ENCODE data around the gene CSF2.

The CSF2 gene

GRCh38 chr5:132049093-132049492 is 24.5 kb upstream of the CSF2 start:
- H3K4me3 ChIP-seq (ENCODE audit: control insufficient read depth, low read depth, low read length), result no peak overlapping the region
- TF ChIP-seq CTCF (conservative IDR thresholded peaks at IDR 0.05; ENCODE audit: control insufficient read depth, insufficient read depth, low read depth, low read length), result no peak
- DNase-seq (ENCODE audit: low read depth), result no peak

DNA sequence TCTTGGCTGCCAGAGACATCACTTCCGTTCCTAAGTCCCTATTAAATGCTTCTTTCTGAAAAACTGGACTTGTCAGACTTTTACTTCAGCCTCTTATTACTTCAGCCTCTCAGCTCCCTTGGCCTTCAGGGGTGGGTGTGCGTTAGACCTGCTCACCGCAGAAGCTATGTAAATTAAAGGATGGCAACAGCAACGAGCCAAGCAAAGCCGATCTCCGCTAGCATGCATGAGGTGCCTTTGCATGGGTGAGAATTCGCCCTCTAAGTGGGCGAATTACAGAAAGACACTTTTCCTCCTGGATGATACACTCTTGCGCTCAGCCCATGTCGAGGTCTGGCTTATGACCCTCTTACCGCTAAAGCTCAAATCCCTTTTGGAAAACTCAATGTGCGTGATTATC is 24.0 kb upstream of the CSF2 start:
- no peak for TF ChIP-seq CTCF (conservative IDR thresholded peaks at IDR 0.05; ENCODE audit: control insufficient read depth, insufficient read depth, low read depth, low read length)
- no peak for DNase-seq (ENCODE audit: low read depth)
- no peak overlapping the region for H3K4me3 ChIP-seq (ENCODE audit: control insufficient read depth, low read depth, low read length)

DNA sequence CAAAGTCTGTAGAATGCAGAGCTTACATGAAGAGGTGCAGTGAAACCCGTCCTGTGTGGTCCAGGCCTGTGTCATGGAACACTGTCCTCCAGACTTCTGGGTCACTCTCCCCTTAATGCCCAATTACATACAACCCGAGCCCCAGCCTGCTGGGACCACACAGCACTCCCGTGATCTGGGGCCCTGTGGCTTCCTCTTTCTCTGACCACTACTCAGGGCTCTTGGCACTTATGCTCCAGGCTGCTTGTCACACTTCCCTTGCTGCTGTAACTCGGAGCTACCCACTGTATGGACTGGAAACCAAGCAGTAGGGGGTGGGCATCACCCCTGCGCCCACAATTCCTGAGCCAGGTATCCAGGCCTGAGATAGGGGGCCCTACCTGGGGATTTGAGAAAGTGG is 23.5 kb upstream of the CSF2 start:
- DNase-seq (ENCODE audit: low read depth), result no peak
- H3K4me3 ChIP-seq (ENCODE audit: control insufficient read depth, low read depth, low read length), result no peak overlapping the region
- TF ChIP-seq CTCF (conservative IDR thresholded peaks at IDR 0.05; ENCODE audit: control insufficient read depth, insufficient read depth, low read depth, low read length), result no peak

DNA sequence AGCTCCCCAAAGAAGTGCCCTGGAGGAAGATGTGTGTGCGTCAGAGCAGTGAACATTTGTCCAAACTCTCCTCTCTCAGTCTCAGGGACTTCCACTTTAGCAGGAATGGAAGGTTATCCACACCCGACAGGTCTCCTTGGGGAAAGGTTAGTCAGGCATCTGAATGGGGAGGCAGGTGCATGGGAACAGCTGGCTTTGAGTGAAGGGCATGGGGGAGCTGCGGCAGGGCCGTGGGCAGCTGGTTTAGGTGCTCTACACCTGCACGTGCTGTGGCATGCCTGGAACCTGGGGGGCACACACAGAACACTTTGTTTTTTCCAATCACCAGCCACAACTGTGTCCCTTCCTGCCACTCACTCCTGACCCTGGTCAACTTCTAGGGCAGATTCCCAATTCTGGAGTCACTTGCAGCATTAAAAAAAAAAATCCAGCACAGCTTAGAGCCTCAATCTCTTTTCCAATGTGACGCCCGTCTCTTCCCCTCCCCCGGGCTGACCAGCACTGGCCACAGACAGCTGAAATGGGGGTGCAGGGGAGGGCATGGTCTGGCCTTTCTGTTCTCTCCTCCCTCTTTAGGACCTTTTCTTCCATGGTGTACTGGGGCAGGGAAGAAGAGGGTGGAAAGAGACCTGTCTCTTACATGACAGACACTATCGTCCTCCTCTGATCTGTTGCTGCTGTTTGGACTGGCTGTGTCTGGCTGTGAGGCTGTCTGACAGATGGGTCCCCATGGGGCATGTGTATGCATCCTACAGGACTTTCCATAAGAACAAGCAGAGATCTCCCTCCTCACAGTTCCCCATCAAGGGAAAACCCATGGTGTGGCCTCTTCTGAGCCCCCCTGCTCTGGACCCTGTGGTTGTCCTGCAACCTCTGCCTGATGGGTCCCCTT is 22.7 kb upstream of the CSF2 start:
- no peak for TF ChIP-seq CTCF (conservative IDR thresholded peaks at IDR 0.05; ENCODE audit: control insufficient read depth, insufficient read depth, low read depth, low read length)
- no peak for DNase-seq (ENCODE audit: low read depth)
- no peak overlapping the region for H3K4me3 ChIP-seq (ENCODE audit: control insufficient read depth, low read depth, low read length)

DNA sequence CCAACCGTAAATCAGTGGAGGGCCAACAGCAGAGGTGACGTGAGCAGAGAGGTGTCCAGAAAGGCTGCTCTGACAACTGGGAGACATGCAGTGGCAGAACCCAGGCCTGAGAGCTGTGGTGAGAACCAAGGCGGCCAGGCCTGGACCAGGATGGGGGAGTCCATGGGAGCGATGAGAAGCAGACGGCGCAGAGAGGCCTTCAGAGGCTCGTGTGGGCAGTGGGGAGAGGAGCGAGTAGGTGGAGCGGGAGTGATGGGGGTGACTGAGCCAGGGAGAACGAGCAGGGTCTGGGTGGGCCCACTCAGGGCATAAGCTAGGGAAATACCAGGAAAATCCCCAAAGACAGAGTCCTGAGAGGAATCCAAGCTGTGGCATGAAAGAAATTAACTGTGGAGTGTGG is 21.1 kb upstream of the CSF2 start:
- no peak overlapping the region for H3K4me3 ChIP-seq (ENCODE audit: control insufficient read depth, low read depth, low read length)
- DNase-seq (ENCODE audit: low read depth), result no peak
- TF ChIP-seq CTCF (conservative IDR thresholded peaks at IDR 0.05; ENCODE audit: control insufficient read depth, insufficient read depth, low read depth, low read length), result no peak

DNA sequence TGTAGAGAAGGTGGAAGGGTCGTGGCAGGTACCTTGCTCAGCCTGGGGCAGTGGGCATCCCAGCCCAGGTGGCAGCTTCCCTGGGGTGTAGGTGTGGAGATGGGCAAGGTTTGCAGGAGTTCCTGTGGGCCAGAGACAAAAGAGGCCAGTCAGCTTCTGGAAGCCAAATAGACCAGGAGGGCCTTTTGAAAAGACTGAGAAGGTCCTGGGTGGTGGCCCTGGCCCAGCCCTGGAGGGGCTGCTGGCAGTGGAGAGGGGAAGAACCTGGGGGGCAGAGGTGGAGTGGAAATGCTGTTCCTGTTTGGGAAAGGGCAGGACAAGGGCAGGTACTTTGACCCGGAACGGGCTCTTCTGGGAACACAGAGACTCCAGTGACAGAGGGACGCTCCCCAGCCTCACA is 20.1 kb upstream of the CSF2 start:
- no peak for TF ChIP-seq CTCF (conservative IDR thresholded peaks at IDR 0.05; ENCODE audit: control insufficient read depth, insufficient read depth, low read depth, low read length)
- H3K4me3 ChIP-seq (ENCODE audit: control insufficient read depth, low read depth, low read length), result no peak overlapping the region
- DNase-seq (ENCODE audit: low read depth), result no peak
